GM21737 (cell line): Measurements from ENCODE around the gene NRGN.
"Not testable (repeated sequence)": the region's sequence is repeated elsewhere in the genome, so short reads cannot be mapped to it uniquely, and the experiment has no call there.

Source experiments
- ATAC-seq: cut with Tn5 transposase; IDR thresholded peaks from one replicate; pipeline ENCODE4 v1.9.1; 2021; ENCODE audit warnings: mild to moderate bottlenecking, moderate library complexity; ENCODE audit not compliant: unreplicated experiment

NRGN gene

DNA sequence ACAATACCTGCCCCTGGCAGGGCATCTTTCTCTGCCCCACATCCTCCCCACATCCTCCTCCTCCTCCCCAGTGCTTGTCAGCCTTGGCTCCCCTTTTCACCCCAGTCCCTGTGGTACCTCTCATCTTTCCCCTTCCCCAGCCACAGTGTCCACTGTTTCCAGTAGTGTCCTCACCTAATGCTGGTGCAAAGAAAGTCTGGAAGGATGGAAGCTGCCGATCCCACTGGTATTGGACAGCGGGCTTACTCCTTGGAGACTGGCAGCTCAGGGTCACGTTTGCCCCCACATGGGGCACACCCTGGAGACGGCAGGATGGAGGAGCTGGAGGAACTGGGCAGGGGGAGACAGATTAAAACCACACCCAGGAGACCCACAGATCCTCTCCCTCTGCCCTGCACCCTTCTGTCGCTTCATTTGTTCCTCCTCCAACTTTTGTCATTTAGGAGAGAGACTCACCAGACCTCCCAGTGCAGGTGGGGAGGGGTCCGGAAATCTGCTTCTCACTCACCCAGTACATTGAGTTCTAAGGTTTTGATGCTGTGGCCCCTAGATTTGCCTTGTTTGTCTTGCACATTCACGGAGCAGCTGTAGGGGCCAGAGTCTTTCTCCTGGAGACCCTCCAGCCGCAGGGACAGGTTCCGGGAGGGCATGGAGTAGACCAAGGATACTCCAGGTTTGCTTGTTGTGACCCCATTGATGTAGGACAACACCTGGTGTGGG is 16.5 kb downstream of the NRGN start:
- no peak for ATAC-seq

DNA sequence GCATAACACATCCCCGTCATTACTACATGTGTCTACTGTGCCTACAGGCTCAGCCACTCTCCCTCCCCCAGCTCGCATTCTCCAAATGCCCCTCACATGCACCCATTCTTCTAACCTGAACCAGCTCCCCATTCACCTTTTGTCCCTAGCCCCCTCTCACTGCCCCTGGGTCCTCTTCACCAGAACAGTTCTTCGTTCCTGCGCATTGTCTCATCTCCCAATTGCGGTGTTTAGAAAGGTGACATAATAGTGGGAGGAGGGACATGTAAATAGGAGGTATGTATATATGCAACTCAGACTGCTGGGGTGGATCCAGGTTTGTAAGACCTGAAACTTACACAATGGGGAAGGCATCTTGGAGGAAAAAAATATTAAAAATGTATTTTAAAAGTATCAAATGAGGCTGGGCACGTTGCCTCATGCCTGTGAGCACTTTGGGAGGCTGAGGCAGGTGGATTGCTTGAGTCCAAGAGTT is 17.0 kb downstream of the NRGN start:
- no peak for ATAC-seq

GRCh38 chr11:124757320-124757719 is 17.6 kb downstream of the NRGN start:
- no peak for ATAC-seq

GRCh38 chr11:124758355-124759265 is 18.9 kb downstream of the NRGN start:
- ATAC-seq = peak; percentile 51

DNA sequence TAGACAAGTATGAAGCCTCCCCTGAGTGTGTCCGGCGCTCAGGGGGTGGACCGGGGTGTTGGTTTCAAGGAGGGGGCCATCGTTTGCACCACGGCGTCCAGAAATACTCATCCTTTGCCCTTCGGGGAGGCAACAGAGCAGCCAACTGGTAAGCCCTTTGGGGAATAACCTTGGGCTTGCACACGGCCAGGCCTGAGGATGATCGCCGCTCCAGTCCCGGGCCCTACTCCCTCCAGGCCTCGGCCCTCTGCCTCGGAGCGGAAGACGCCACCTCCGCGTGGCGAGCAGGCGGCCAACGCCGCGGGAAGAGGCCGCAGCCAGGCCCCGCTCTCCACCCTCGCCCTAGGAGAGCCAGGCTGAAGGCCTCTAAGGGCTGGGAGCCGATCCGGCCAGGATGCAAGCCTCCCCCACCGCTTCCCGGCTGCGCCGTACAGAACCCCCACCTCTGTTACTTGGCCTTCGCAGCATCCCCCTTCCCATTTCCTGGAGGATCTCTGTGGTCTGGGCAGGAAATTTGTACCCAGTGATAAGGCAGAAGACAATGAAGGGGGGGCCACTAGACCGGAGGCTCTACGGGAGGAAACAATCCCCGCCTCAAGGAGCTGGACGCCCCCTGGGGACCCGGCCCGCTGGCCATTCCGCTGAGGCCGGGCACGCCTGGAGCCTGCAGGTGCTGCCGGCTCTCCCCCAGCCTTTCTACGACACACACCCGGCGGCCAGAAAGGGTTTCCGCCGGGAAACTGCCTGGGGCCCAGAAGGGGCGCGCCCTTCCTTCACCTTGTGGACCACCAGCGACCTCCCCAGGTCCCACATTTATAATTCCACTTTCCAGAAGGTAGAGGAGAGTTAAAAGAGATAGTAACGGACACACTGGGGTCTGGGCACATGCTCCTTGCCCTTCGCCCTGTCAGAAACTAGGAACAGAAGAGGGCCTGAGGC is 19.8 kb downstream of the NRGN start:
- no peak for ATAC-seq

GRCh38 chr11:124760205-124760652 is 20.5 kb downstream of the NRGN start:
- no peak for ATAC-seq

- no peak for ATAC-seq
Measured at GRCh38 chr11:124760806-124761205, 21.1 kb downstream of the NRGN start.

- ATAC-seq = no peak
Measured at GRCh38 chr11:124761301-124762104, 21.8 kb downstream of the NRGN start.

DNA sequence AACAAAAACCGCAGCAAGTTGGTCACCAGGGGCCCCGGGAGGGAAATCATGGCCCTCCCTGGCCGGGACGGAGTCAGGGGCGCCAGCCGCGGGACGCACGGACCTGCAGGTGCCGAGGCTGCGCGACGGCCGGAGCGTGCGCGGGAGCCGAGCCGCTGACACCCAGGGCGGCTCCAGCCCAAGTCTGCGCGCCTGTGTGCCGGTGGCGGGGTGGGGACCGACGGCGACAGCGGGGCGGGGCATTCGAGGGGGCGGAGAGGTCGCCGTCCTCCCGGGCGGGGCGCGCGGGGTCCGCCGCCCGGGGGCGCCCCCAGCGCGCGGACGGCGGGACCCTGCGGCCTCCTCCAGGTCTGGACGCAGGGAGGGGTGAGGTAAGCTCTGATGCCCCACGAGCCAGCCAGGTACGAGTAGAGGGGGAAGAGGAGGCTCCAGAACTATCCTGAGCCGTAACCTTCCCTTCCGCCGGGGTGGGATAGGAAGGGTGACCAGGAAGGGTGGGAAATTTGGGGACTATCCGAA is 22.4 kb downstream of the NRGN start, which contains the start of gene ESAM:
Gene ESAM, minus strand, starts transcription at position 186 of the 519 bp plus-strand sequence. Its CDS starts 136 bp downstream, at position 50.
- peak; percentile 50 for ATAC-seq

DNA sequence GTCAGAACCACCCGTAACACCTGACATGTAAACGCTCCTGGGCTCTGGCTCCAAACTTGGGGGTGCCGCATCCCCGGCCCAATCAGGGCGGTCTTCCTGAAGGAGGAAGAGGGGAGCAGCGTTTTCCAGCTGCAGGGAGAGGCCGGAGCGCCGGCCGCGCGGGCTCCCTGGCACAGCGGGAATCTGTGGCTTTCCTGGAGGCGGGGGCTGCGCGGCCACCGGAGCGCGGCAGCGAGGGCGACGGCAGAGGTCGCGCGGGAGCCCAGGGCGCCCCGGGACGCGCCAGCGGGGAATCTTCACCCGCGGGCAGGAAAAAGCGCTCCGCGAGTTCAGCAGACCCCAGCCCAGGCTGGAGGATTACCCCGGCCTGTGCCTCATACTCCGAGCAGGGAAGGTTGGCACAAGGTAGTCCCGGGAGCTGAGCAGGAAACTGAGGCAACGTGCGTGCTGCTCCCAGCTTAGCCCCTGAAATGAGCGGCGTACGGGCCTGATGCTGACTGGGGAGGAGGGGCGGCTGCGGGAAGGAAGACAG is 22.9 kb downstream of the NRGN start:
- ATAC-seq = peak; percentile 8

DNA sequence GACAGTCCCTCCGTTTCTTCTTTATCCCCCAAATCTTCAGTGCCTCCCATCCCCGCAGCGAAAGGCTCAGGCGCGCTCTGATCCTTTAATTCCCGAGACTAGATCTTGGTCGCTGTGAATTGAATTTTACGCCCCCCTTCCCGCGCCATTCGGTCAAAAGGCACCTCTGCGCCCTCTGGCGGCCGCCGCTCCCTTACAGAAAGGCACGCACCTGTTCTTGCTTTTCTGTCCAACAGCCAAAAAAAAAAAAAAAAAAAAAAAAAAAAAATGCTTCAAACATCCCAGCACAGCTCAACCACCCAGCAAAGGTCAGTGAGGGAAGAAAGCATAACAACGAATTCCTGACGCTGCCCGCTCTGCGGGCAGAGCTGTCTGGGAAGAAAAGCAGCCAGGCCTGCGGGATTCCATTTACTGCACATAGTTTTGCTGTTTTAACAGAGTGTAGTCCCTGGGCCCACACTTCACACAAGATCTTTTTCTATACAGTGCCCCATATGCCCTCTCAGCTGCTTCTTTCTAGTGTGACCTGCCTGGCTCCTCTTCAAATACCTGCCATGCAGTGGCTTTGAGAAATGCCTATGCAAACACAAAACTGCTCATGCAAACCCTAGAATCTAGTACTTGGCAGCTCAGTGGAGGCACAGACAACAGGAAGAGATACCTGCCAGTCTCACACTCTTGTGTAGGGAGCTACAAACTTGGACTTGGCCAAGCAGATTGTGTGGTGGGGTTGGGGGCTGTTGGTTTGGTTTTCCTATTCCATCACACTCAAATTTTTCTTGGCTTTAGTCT is 23.6 kb downstream of the NRGN start:
- ATAC-seq = no peak

GRCh38 chr11:124766156-124766555 is 26.4 kb downstream of the NRGN start:
- no peak for ATAC-seq

GRCh38 chr11:124768914-124769313 is 29.2 kb downstream of the NRGN start:
- ATAC-seq = no peak

DNA sequence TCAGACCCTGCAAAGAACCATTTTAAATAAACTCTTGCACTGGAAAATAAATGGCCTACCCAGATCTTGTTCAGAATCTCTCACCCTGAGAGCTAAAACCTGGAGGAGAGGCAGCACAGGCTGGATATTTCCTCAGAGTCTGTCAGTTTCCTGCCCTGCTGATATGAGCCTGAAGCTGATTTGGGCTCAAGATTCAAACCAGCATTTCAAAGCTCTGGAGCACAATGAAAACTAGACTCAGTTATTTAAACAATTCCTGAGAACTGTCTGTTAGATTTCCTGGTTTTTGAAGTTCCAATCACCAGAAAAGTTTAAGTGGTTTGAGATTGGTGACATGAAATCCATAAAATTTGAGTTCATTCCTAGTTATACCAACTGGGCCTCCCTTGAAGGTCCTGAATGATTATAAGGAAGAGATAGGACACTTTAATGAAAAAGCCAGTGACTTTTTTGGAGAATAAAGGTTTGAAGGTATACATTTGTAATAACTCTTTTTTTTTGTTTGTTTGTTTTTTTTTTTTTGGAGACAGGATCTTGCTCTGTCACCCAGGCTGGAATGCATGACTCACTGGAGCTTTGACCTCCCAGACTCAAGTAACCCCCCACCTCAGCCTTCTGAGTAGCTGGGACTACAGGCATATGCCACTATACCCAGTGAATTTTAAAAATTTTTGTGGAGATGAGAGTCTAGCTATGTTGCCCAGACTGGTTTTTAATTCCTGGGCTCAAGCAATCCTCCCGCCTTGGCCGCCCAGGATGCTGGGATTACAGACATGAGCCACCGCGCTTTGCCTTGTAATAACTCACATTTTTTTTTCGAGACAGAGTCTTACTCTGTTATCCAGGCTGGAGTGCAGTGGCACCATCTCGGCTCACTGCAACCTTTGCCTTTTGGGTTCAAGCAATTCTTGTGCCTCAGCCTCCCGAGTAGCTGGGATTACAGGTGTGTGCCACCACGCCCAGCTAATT is 30.3 kb downstream of the NRGN start:
- no peak for ATAC-seq

DNA sequence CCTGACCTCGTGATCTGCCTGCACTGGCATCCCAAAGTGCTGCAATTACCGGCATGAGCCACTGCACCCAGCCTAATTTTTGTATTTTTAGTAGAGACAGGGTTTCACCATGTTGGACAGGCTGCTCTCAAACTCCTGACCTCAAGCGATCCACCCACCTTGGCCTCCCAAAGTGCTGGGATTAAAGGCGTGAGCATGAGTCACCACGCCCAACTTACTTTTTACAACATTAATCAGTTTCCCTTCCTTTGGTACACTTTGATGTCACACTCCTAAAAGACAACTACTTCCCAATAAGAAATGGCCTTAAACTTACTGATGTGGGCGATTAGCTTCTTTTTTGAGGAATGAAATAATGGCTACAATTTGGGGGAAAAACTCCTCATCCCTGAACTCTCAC is 31.2 kb downstream of the NRGN start:
- ATAC-seq = not testable (repeated sequence)

- ATAC-seq = no peak
Measured at GRCh38 chr11:124776865-124777645, 37.3 kb downstream of the NRGN start.

- no peak for ATAC-seq
Measured at GRCh38 chr11:124778281-124778680, 38.5 kb downstream of the NRGN start.
